CD4-positive, alpha-beta T cell treated with Interleukin-2 at 100 ng/mL for 4 hours (primary cell): ENCODE results near the gene ZDHHC8.

Experiments used
- DNase-seq: peaks from one replicate; pipeline ENCODE4 v3.0.0-alpha.2; 2020; ENCODE audit warnings: low spot score

ZDHHC8 gene

GRCh38 chr22:20178915-20179227 is 47.3 kb downstream of the ZDHHC8 start:
- DNase-seq = no peak

DNA sequence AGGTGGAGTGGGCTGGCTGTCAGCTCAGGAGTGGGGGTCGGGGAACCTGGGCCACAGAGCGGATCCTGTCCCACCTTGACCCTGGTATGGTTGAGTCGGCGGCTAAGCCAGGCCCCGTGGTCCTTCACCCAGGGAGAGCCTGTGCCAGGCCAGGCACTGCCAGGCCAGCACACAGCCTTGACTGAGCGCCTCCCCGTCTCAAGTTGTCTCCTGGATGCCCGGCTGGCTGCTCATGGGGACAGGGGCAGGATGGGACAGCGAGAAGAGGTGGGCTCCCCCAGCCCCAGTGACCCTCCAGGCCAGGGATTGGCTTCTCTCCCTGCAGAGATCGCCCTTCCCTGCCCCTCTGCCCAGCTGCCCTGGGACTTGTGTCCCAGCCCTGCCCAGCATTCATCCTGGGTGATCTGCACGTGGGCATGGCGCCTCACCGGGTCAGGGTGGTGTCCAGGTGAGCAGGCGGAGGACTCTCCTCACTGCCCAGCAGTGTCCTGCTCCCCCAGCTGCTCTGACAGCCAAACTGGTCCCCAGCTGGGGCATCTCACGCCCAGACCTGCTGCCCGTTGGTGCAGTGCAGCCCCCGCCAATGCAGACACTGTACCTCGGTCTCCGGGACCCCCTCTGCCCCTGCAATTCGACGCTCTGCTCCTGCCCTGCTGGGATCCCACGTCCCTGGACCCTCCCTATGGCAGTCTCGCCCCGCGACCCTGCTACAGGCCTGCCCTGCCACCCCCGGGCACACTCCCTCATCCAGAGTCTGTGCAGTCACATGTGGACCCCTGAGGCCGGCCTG is 48.0 kb downstream of the ZDHHC8 start:
- no peak for DNase-seq

GRCh38 chr22:20180245-20180630 is 48.6 kb downstream of the ZDHHC8 start:
- DNase-seq = no peak

- no peak for DNase-seq
Measured at GRCh38 chr22:20180640-20181039, 49.0 kb downstream of the ZDHHC8 start.

GRCh38 chr22:20181194-20181883 is 49.7 kb downstream of the ZDHHC8 start:
- DNase-seq = no peak

DNA sequence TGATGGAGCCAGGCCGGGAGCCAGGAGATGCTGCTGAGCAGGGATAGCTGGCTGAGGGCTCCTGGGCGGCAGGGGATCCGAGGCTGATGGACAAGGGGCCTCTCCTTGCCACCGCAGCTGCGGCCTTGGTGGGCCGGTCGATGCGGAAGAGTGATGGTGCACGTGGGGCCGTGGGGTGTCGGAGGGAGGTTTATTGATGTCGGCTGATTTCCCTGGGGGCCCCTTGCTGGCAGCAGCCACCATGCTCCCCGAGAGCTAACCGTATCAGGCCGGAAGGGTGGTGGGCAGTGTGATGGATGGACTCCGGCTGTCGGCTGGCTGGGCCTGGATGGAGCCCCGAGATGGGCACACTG is 50.3 kb downstream of the ZDHHC8 start:
- DNase-seq = no peak

DNA sequence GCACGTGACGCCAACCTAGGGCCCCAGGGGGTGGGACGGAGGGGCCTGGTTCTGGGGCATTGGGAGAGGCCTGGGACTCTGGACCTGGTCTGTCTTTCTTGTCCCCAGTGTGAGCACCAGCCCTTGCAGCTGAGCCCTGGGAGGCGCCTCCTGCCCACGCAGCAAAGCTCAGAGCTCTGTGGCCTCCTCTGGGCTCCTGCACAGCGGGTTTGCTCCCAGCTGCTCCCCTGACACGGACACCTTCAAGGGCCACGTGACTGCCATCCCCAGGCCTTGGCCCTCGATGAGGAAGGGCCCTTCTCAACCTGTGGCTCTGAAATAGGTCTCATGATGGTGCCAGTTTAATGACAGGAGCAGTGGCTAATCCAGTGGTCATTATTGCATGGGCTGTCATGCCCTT is 50.8 kb downstream of the ZDHHC8 start:
- no peak for DNase-seq

DNA sequence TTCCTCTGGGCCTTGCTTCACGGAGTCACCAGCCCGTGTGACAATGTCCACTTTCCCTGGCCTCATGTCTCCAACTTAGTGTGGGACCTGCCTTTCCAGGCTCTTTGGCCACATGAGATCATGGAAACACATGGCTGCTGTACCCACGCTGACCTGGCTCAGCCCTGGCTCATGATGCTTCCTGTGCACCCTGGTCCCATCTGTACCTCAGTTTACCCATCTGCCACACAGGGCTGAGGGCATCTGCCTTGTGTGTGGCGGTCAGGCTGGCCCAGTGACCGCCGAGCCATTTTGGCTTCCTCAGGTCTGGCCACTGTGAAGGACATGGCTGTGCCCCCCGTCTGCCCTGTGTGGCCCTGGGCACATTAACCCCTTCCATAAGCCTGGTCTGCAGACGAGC is 51.5 kb downstream of the ZDHHC8 start:
- no peak for DNase-seq

DNA sequence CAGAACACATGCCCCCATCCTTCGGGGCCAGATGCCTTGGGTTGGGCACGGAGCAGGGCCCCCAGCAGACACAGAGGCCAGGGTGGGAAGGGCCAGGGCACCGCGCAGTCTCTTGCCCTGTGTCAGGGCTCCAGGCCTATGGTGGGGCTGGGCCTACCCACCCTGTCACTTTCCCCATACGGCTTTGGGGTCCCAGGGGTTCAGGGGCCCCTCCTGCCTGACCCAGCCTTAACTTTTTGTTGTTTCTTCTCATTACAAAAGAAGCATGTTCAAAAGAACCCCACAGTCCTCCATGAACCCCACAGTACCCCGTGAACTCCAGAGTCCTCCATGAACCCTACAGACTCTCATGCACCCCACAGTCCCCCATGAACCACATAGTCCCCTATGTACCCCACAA is 52.2 kb downstream of the ZDHHC8 start:
- DNase-seq = no peak

DNA sequence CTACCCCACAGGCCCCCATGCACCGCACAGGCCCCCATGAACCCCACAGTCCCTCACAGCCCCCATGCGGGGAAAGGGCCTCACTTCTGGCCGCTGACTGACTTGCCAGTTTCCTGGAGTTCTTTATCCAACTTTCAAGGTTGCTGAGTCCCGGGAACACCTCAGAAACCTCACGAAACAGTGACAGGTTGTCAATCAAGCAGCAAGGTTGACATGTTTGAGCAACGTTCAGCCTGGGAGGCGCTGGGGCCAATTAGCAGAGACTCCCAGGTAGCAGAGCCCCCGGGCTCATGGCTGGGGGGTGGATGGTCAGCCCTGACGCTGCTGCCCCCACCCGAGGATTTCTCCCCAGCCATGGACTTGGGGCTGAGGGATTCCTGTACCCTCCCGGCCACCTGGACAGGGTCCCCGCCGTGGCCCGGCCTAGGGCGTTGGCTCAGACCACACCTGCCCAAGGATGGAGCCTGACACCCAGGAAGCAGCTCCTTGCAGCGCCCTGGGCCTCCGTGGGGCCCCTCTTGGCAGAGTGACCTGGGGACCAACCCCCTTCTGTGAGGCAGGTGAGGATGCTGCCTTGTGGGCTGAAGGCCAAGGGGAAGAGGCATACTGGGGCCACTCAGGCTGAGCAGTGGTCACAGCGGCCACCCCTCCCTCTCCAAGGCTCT is 53.0 kb downstream of the ZDHHC8 start:
- no peak for DNase-seq

DNA sequence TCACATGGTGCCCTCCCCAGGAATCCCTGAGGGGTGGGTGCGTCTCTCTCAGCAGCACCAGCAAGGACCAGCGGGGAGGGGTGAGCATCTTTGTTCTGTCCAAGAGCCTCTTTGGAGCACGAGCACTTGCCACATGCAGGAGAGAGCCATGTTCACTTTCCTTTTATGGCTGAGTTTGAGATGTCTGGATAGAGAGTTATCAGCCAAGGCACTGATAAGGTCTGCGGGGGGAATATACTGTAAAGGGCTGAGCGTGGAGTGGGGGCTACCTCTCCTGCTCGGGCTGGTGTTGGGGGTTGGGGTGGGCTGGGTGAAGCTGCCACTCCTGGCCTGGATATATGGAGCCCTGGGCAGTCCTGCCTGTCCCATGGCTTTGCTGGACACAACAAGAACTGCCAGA is 54.1 kb downstream of the ZDHHC8 start:
- no peak for DNase-seq

- no peak for DNase-seq
Measured at GRCh38 chr22:20186183-20186870, 54.7 kb downstream of the ZDHHC8 start.

GRCh38 chr22:20186871-20187546 is 55.4 kb downstream of the ZDHHC8 start:
- no peak for DNase-seq

DNA sequence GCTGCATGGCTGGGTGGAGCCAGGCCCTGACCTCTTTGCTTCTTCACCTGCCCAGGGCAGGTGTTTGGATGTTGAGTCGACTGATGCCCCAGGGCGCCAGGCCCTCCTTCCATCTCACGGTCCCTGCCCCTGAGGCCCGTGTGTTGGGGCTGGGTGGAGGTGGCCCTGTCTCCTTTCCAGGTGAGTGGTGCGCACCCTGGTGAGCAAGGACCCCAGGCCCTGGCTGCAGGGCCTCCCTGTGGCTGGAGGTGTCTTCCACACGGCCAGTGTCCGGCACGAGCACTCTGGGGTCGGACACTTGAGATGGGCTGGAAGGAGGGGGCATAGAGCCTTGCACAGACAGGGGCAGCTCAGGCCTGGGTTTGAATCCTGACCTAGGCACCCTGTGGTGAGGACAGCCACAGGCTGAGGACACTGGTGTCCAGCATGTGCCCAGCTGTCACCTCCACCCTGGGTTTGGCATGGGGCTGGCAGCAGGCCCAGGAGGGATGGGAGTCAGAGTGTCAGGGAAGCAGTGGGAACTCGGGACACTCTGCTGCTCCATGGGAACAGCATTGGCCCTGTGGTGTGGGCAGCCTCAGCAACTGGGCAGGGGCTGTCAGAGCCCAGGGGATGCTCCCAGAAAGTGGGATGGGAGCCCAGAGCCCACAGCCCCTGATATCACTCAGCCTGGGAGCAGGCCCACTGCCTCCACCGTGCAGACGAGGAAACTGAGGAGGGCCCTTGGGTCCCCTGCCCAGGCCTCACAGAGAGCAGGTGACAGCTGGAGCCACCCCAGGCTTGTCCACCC is 56.4 kb downstream of the ZDHHC8 start:
- DNase-seq = no peak

GRCh38 chr22:20188567-20188877 is 56.9 kb downstream of the ZDHHC8 start:
- no peak for DNase-seq

GRCh38 chr22:20191000-20191515 is 59.5 kb downstream of the ZDHHC8 start:
- DNase-seq = no peak

- DNase-seq = no peak
Measured at GRCh38 chr22:20191803-20192202, 60.2 kb downstream of the ZDHHC8 start.

DNA sequence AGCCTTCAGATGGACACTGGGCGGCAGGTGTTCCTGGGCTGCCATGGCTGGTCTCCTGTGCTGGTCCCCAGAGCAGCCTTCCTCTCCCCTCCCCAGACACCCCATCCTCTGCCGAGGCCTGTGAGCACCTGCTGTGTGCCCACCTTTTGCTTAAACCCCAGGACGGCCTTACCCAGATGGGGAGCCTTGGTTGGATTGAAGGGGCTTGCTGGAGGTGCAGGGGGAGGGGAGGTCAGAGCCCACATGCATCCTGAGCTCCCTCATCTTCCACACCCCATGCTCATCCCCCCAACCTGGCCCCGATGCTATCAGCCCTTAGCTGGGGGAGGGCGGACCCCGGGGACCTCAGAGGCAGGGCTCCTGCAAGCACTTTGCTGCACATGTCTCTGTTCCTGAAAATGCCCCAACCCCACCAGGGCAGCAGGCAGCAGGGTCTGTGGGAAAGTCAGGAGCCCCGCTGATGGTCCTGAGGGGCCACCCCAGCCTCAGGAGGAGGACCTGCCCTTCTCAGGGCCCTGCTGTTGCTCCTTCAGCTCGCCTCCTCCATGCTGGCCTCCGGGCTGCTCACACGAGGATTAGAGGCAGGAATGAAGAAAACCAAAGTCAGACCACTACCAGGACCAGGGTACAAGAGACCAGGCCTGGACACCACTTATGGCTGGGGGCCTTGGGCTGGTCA is 60.8 kb downstream of the ZDHHC8 start:
- DNase-seq = no peak

DNA sequence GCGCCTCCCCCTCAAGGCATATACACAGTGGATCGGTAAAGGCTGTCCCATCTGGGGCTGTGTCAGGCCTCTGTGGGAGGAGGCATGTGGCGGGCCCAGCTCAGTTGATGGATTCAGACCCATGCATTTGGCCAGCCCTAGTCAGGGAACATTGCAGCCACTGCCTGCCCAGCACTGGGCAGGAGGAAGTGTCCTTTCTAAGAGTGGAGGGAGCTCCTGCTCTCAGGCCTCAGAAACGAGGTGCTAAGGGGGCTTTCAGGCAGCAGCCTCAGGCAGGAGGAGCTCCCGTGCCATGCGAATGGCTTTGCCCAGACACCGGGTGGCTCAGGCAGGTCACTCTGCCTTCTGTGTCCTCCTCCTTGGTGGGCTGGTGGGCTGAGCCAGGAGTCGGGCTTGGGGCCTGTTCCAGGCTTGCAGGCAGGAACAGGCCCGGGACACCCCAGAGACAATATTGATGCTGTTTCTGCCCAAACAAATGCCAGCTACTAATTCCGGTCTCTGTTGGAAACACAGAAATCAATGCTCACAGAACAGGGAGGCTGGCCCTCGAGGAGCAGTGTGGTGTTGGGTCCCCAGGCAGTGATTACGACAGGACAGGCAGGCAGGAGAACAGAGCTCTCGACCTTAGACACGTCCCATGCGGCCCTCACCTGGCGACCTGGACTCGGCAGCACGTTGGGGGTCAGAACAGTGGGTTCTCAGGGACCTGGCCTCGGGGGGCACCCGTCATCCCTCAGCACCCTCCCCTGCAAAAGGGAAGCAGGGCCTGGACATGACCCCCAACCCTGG is 61.6 kb downstream of the ZDHHC8 start:
- DNase-seq = no peak
